ENCODE results near the gene PIH1D2.

- TF ChIP-seq ZNF776 (tag by site-specific recombination; IDR thresholded peaks at IDR 0.05; ENCODE audit: borderline replicate concordance) (no peak), REST (tag by site-specific recombination; IDR thresholded peaks at IDR 0.05) (no peak), CTCF (tag by site-specific recombination; IDR thresholded peaks at IDR 0.05) (no peak), TCF7L2 (IDR thresholded peaks at IDR 0.05; ENCODE audit: borderline replicate concordance, low read depth, low read length) (no peak)
These were observed 39.9 kb downstream of the PIH1D2 start for GRCh38 chr11:112033902-112034301.
